Suprapubic skin (tissue), 4 donors: ENCODE measurements around the gene AFP. TPM values are rescaled to one million over a fixed set of nuclear protein-coding genes. Genes with fewer than 3 reads are reported as not detected.

ENCODE experiments used
- DNase-seq, 2 donors: peaks; one replicate each; pipeline ENCODE4 v3.0.0-alpha.2; 2019; ENCODE audit warnings: low spot score in 2 of 2
- H3K27ac ChIP-seq: fragments of 200-600 bp; sonication (generic); one replicate; pipeline ENCODE4 v1.5.1; 2019
- H3K27me3 ChIP-seq: fragments of 200-600 bp; sonication (generic); one replicate; pipeline ENCODE4 v1.5.1; 2019
- H3K36me3 ChIP-seq: fragments of 200-600 bp; sonication (generic); one replicate; pipeline ENCODE4 v1.5.1; 2019
- H3K4me1 ChIP-seq: fragments of 200-600 bp; sonication (generic); one replicate; pipeline ENCODE4 v1.5.1; 2019
- H3K4me3 ChIP-seq: fragments of 200-600 bp; sonication (generic); one replicate; pipeline ENCODE4 v1.5.1; 2019; ENCODE audit warnings: mild to moderate bottlenecking
- H3K9me3 ChIP-seq: fragments of 200-600 bp; sonication (generic); one replicate; pipeline ENCODE4 v1.5.1; 2019
- EP300 ChIP-seq: sonication (generic); formaldehyde crosslinking; IDR thresholded peaks from one replicate; pipeline ENCODE4 v1.6.1; 2017; ENCODE audit warnings: antibody characterized with exemption
- POLR2A ChIP-seq, 2 donors: fragments of 450-650 bp; IDR thresholded peaks; one replicate each; pipeline ENCODE4 v1.6.1; 2017; ENCODE audit warnings: antibody characterized with exemption in 2 of 2, mild to moderate bottlenecking in 2 of 2, moderate library complexity in 2 of 2
- POLR2AphosphoS5 ChIP-seq, 3 donors: sonication (generic); formaldehyde crosslinking; IDR thresholded peaks; one replicate each; pipeline ENCODE4 v1.6.1; 2017; ENCODE audit warnings: antibody characterized with exemption in 3 of 3
- WGBS: methylation state at CpG from one replicate; pipeline ENCODE4 v1.1.5; 2018; 5-methylcytosine and 5-hydroxymethylcytosine counted together
- total RNA-seq, 4 donors: library from RNA; depleted of rRNA; stranded (reverse); fragments of >200 nt; gene quantifications; one replicate each; pipeline ENCODE4 v1.1.0, GENCODE V29; 2016
- TF ChIP-seq, protein P1 (sequence below), 2 donors: fragments of 200-600 bp in 1 of 2; fragments of 450-650 bp in 1 of 2; sonication (generic) in 1 of 2; IDR thresholded peaks; one replicate each; pipeline ENCODE4 v1.5.1; 2016 to 2019; ENCODE audit warnings: antibody characterized with exemption in 2 of 2, mild to moderate bottlenecking in 1 of 2, moderate library complexity in 1 of 2

AFP gene
- total RNA-seq, 4 donors from 2014 or later, result not detected

DNA sequence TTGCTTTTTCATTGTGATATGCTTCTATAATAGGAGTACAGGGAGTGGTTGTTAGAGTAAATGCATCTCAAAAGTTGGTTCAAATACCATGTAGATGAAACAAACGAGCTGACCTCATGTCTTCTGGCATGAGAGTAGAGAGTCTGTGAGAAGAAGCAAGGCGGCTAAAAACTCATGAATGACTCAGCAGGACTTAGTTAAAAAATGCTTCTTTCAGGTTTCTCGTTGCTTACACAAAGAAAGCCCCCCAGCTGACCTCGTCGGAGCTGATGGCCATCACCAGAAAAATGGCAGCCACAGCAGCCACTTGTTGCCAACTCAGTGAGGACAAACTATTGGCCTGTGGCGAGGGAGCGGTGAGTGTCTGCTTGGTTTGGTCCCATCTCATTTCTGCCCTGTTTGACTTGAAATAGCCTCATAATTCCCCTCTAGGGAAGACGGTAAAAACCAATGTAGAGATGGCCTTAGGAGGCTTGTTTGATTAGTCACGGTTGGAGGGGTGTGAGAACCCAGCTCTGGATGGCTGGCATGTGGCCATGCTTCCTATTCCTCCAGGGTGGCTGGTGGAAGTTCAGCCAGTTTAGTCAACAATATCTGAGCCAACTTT is 14.5 kb downstream of the AFP start:
- H3K27ac ChIP-seq, result no peak overlapping the region
- TF ChIP-seq POLR2A (IDR thresholded peaks at IDR 0.05), result no peak
- TF ChIP-seq POLR2AphosphoS5 (IDR thresholded peaks at IDR 0.05), result no peak
- no peak for TF ChIP-seq EP300
- TF ChIP-seq, protein P1, sequence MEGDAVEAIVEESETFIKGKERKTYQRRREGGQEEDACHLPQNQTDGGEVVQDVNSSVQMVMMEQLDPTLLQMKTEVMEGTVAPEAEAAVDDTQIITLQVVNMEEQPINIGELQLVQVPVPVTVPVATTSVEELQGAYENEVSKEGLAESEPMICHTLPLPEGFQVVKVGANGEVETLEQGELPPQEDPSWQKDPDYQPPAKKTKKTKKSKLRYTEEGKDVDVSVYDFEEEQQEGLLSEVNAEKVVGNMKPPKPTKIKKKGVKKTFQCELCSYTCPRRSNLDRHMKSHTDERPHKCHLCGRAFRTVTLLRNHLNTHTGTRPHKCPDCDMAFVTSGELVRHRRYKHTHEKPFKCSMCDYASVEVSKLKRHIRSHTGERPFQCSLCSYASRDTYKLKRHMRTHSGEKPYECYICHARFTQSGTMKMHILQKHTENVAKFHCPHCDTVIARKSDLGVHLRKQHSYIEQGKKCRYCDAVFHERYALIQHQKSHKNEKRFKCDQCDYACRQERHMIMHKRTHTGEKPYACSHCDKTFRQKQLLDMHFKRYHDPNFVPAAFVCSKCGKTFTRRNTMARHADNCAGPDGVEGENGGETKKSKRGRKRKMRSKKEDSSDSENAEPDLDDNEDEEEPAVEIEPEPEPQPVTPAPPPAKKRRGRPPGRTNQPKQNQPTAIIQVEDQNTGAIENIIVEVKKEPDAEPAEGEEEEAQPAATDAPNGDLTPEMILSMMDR (IDR thresholded peaks at IDR 0.05), result no peak

DNA sequence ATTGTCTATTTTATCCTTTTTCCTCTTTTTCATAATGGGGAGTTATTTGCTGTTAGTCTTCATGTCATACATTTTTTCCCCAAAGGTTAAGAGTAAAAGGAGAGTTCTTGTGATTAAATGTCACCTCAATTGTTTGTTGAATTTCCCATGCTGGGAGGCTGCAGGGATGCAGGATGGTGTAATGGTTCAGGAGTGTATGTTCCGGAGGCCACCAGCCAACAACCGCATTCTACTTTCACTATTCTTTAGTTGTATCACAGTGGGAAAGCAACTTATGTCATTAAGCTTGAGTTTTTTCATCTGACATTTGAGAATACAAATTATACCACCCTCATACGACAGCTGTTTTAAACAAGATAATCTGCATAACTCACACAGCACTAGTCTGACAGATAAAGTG is 15.4 kb downstream of the AFP start:
- TF ChIP-seq, protein P1 (IDR thresholded peaks at IDR 0.05), result no peak
- TF ChIP-seq POLR2A (IDR thresholded peaks at IDR 0.05), result no peak
- no peak for TF ChIP-seq POLR2AphosphoS5 (IDR thresholded peaks at IDR 0.05)
- TF ChIP-seq EP300, result no peak
- Histone ChIP-seq H3K36me3 (no peaks in the 10 kb centered on the region), H3K27ac (no peak overlapping the region), H3K4me1 (peaks cover 5% of the 10 kb centered on the region), H3K4me3 (no peak overlapping the region), H3K9me3 (no peaks in the 10 kb centered on the region), H3K27me3 (no peaks in the 10 kb centered on the region)
- WGBS, result 58% methylated on average over 3 of the region's 3 CpGs
- no peak for DNase-seq

More for the DNA sequence above, 14.5 kb downstream of the AFP start:
- 50% methylated on average over 9 of the region's 9 CpGs for WGBS
- Histone ChIP-seq H3K4me1 (peaks cover 5% of the 10 kb centered on the region), H3K9me3 (no peaks in the 10 kb centered on the region), H3K4me3 (no peak overlapping the region), H3K27me3 (no peaks in the 10 kb centered on the region), H3K36me3 (no peaks in the 10 kb centered on the region)
- DNase-seq, result no peak

DNA sequence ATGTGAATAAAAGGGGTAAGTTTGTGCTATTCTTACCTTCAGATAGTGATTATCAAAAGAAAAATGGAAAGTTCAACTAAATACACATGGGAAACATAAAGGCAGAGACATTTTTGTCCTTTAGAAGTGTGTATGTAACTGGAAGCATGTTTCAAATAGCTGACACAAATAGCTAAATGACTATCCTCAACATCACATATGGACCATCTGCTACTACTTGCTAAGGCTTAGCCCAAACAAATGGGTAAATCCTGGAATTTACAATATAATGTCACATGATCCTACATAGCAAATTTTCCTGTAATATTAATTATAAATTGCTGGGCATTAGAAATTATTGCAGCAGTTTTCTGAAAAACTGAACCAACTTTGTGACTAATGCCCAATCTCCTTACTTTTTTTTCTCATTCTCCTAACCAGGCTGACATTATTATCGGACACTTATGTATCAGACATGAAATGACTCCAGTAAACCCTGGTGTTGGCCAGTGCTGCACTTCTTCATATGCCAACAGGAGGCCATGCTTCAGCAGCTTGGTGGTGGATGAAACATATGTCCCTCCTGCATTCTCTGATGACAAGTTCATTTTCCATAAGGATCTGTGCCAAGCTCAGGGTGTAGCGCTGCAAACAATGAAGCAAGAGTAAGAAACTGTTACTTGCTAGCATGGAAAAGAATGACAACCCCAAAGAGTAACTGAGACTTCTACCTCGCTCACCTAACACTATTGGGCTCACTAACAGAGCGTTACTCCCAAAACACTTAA is 16.1 kb downstream of the AFP start:
- DNase-seq, result no peak
- Histone ChIP-seq H3K36me3 (no peaks in the 10 kb centered on the region), H3K27ac (no peak overlapping the region), H3K27me3 (no peaks in the 10 kb centered on the region), H3K4me3 (no peak overlapping the region), H3K9me3 (no peaks in the 10 kb centered on the region), H3K4me1 (peaks cover 5% of the 10 kb centered on the region)
- TF ChIP-seq POLR2AphosphoS5 (IDR thresholded peaks at IDR 0.05), result no peak
- no peak for TF ChIP-seq EP300
- 85% methylated on average over 4 of the region's 4 CpGs for WGBS

DNA sequence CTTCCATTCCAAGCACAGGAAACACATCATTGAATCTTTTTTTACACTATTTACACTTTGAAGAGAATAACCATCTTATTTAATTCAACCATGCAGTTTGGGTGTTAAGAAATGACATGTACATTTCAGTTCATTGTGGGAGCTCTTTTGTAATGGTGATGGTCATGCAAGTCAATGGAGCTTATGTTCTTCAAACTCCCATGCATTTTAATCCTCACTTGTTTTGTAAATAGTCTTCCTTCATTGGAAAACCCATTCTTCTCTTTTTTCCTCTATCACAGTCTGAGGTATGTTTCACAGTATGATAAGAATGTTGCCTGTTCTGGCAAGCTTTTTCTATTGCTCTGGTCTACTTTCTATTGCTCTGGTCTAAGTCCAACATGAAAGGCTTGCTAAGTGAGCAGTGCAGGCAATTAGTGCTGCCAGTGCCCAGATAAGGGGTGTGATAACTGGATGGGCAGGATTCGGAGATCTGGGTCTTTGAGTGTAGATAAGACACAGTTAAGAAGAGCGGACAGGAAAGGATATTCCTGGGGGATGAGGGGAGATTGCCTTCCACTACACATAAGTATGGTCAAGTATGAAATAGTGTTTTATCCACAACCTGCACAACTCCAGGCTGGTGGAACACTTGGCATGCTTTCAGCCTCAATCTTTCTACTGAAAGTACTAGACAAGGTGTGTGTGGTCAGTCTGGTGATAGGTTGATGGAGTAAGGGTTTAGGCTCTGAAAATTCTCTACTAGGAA is 17.1 kb downstream of the AFP start:
- TF ChIP-seq EP300 (no peak), POLR2A (IDR thresholded peaks at IDR 0.05) (no peak), POLR2AphosphoS5 (IDR thresholded peaks at IDR 0.05) (no peak)
- TF ChIP-seq, protein P1 (IDR thresholded peaks at IDR 0.05), result no peak
- peaks cover 5% of the 10 kb centered on the region for H3K4me1 ChIP-seq
- no peaks in the 10 kb centered on the region for H3K36me3 ChIP-seq
- DNase-seq, result no peak
- H3K9me3 ChIP-seq, result no peaks in the 10 kb centered on the region
- no peak overlapping the region for H3K4me3 ChIP-seq
- H3K27ac ChIP-seq, result no peak overlapping the region
- no peaks in the 10 kb centered on the region for H3K27me3 ChIP-seq
- WGBS, result 53% methylated on average over 2 of the region's 2 CpGs

DNA sequence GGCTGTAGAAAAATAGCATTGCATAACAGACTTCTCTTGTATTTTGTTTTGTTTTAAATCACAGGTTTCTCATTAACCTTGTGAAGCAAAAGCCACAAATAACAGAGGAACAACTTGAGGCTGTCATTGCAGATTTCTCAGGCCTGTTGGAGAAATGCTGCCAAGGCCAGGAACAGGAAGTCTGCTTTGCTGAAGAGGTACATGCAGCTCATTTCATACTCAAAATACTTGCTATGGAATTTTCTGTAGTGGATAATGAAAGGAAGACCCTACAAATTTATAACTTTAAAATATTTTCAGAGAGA is 17.6 kb downstream of the AFP start:
- H3K4me3 ChIP-seq, result no peak overlapping the region
- no peaks in the 10 kb centered on the region for H3K36me3 ChIP-seq
- no peaks in the 10 kb centered on the region for H3K27me3 ChIP-seq
- no peaks in the 10 kb centered on the region for H3K9me3 ChIP-seq
- H3K4me1 ChIP-seq, result peaks cover 5% of the 10 kb centered on the region
- no peak for TF ChIP-seq POLR2A (IDR thresholded peaks at IDR 0.05)
- TF ChIP-seq EP300, result no peak
- TF ChIP-seq, protein P1 (IDR thresholded peaks at IDR 0.05), result no peak
- TF ChIP-seq POLR2AphosphoS5 (IDR thresholded peaks at IDR 0.05), result no peak
- no peak for DNase-seq
- no peak overlapping the region for H3K27ac ChIP-seq
